Stomach (tissue), 9 donors: ENCODE results near the gene TCEANC2. TPM values are rescaled to one million over a fixed set of nuclear protein-coding genes. Genes with fewer than 3 reads are reported as not detected.
"Not testable (repeated sequence)": the region's sequence is repeated elsewhere in the genome, so short reads cannot be mapped to it uniquely, and the experiment has no call there.

ENCODE experiments used
- DNase-seq, 2 donors: peaks; one replicate each; pipeline versions ENCODE4 v3.0.0 to v3.0.0-alpha.2; 2013 to 2019
- H3K27ac ChIP-seq, 5 donors: fragments of 200-600 bp in 4 of 5; sonication (generic) in 4 of 5; one replicate each; pipeline ENCODE4 v1.5.1; 2013 to 2019; ENCODE audit warnings: mild to moderate bottlenecking in 1 of 5, moderate library complexity in 1 of 5
- H3K27me3 ChIP-seq, 3 donors: fragments of 200-600 bp; sonication (generic); one replicate each; pipeline ENCODE4 v1.5.1; 2017 to 2019; ENCODE audit warnings: mixed run types in 1 of 3
- H3K36me3 ChIP-seq, 4 donors: fragments of 200-600 bp; sonication (generic); 1 replicate in 3 of 4; 2 replicates in 1 of 4; pipeline ENCODE4 v1.5.1; 2016 to 2019
- H3K4me1 ChIP-seq, 4 donors: fragments of 200-600 bp; sonication (generic); one replicate each; pipeline ENCODE4 v1.5.1; 2016 to 2019
- H3K4me3 ChIP-seq, 4 donors: fragments of 200-600 bp; sonication (generic) in 3 of 4; one replicate each; pipeline ENCODE4 v1.5.1; 2016 to 2019; ENCODE audit warnings: mild to moderate bottlenecking in 1 of 4
- H3K9me3 ChIP-seq, 4 donors: fragments of 200-600 bp; sonication (generic); one replicate each; pipeline ENCODE4 v1.5.1; 2016 to 2019
- CTCF ChIP-seq, 7 experiments: fragments of 450-650 bp in 4 of 7; fragments of 200-600 bp in 3 of 7; sonication (generic) in 3 of 7; IDR thresholded peaks; one replicate each; pipeline ENCODE4 v1.5.1; 2016 to 2019; ENCODE audit warnings: antibody characterized with exemption in 7 of 7, control low read depth in 2 of 7, mild to moderate bottlenecking in 1 of 7
- EP300 ChIP-seq: sonication (generic); formaldehyde crosslinking; IDR thresholded peaks from one replicate; pipeline ENCODE4 v1.6.1; 2017; ENCODE audit warnings: antibody characterized with exemption
- POLR2A ChIP-seq, 4 donors: fragments of 450-650 bp; IDR thresholded peaks; one replicate each; pipeline ENCODE4 v1.6.1; 2016; ENCODE audit warnings: antibody characterized with exemption in 4 of 4, control low read depth in 2 of 4, mild to moderate bottlenecking in 1 of 4, moderate library complexity in 1 of 4
- POLR2AphosphoS5 ChIP-seq, 3 donors: sonication (generic); formaldehyde crosslinking; IDR thresholded peaks; one replicate each; pipeline ENCODE4 v1.6.1; 2016; ENCODE audit warnings: antibody characterized with exemption in 3 of 3
- WGBS, 5 donors: extraction: QIAGEN DNeasy Blood & Tissue Kit in 3 of 5; methylation state at CpG; one replicate each; pipeline versions ENCODE4 v1.1.5 to v1.1.7; 2013 to 2018; 5-methylcytosine and 5-hydroxymethylcytosine counted together
- intact Hi-C: fragments of 100-400 bp; cut with DNase I; formaldehyde crosslinking; loops from one replicate; pipeline ENCODE4 v1.15.1; 2023; ENCODE audit warnings: low total_unique reads
- polyA plus RNA-seq, 3 donors: library from polyadenylated mRNA; stranded (reverse); fragments of 200-250 nt; gene quantifications; one replicate each; pipeline ENCODE4 v1.2.3, GENCODE V29; 2013
- total RNA-seq, 5 donors: library from RNA; depleted of rRNA; stranded (reverse); fragments of >200 nt; gene quantifications; one replicate each; pipeline versions ENCODE4 v1.1.0 to v1.2.3, GENCODE V29; 2014 to 2016
- donor health status: healthy with polysubstance abuse.
- donor health status: Bipolar disorder and iron deficiency.
- donor health status: healthy.

TCEANC2 gene
- total and polyA plus RNA-seq, 8 donors = 1.8 to 8.8 (median 2.4) TPM

GRCh38 chr1:54103414-54103813, 50.0 kb downstream of the TCEANC2 start:
- H3K27ac ChIP-seq = no peak overlapping the region
- DNase-seq = no peak
- H3K36me3 ChIP-seq = peaks cover 0 to 24% (median 5%) of the 10 kb centered on the region in 4 donors
- H3K27me3 ChIP-seq = no peaks in the 10 kb centered on the region
- no peak overlapping the region for H3K4me3 ChIP-seq
- no peaks in the 10 kb centered on the region for H3K9me3 ChIP-seq
- H3K4me1 ChIP-seq = peaks cover 0 to 19% (median 5%) of the 10 kb centered on the region in 4 donors
- TF ChIP-seq EP300 = no peak
- WGBS, 5 donors = 90 to 95% (median 93%) methylated on average over 6 of the region's 6 CpGs
- intact Hi-C loops = no loop called here

GRCh38 chr1:54104613-54105012, 51.2 kb downstream of the TCEANC2 start:
- H3K27me3 ChIP-seq, H3K9me3 ChIP-seq, intact Hi-C loops, H3K4me3 ChIP-seq, DNase-seq, H3K27ac ChIP-seq: not testable (repeated sequence)
- WGBS, 5 donors = 91 to 96% (median 94%) methylated on average over 9 of the region's 9 CpGs
- Histone ChIP-seq H3K36me3 (peaks cover 0 to 24% (median 5%) of the 10 kb centered on the region in 4 donors), H3K4me1 (peaks cover 0 to 19% (median 8%) of the 10 kb centered on the region in 4 donors)

- Histone ChIP-seq H3K9me3 (no peaks in the 10 kb centered on the region), H3K36me3 (peaks cover 0 to 19% (median 5%) of the 10 kb centered on the region in 4 donors), H3K27ac (no peak overlapping the region), H3K4me1 (peaks cover 0 to 20% (median 7%) of the 10 kb centered on the region in 4 donors), H3K4me3 (no peak overlapping the region), H3K27me3 (no peaks in the 10 kb centered on the region)
- no peak for DNase-seq
- 57 to 100% (median 79%) methylated on average over 1 of the region's 1 CpG for WGBS, 5 donors
- TF ChIP-seq CTCF (IDR thresholded peaks at IDR 0.05) (no peak), POLR2AphosphoS5 (IDR thresholded peaks at IDR 0.05) (no peak), POLR2A (IDR thresholded peaks at IDR 0.05) (no peak), EP300 (no peak)
- intact Hi-C loops = no loop called here
Observed at GRCh38 chr1:54105080-54105479, 51.7 kb downstream of the TCEANC2 start.

GRCh38 chr1:54105736-54106269, 52.4 kb downstream of the TCEANC2 start:
- intact Hi-C loops = no loop called here
- no peak for TF ChIP-seq POLR2AphosphoS5 (IDR thresholded peaks at IDR 0.05)
- no peak for TF ChIP-seq EP300
- no peak for TF ChIP-seq CTCF (IDR thresholded peaks at IDR 0.05)
- no peak for TF ChIP-seq POLR2A (IDR thresholded peaks at IDR 0.05)
- no peak overlapping the region for H3K4me3 ChIP-seq
- 73 to 84% (median 80%) methylated on average over 6 of the region's 6 CpGs for WGBS, 5 donors
- peaks cover 0 to 13% (median 4%) of the 10 kb centered on the region in 4 donors for H3K4me1 ChIP-seq
- H3K27ac ChIP-seq = no peak overlapping the region
- no peak for DNase-seq
- H3K36me3 ChIP-seq = peaks cover 0 to 18% (median 5%) of the 10 kb centered on the region in 4 donors
- no peaks in the 10 kb centered on the region for H3K27me3 ChIP-seq
- H3K9me3 ChIP-seq = no peaks in the 10 kb centered on the region

GRCh38 chr1:54107131-54107530, 53.7 kb downstream of the TCEANC2 start:
- intact Hi-C loops = no loop called here
- WGBS, 5 donors = 71 to 88% (median 83%) methylated on average over 2 of the region's 2 CpGs
- no peak for DNase-seq
- H3K36me3 ChIP-seq = peaks cover 0 to 11% (median 2%) of the 10 kb centered on the region in 4 donors
- H3K27ac ChIP-seq = no peak overlapping the region
- no peaks in the 10 kb centered on the region for H3K27me3 ChIP-seq
- peaks cover 0 to 12% (median 4%) of the 10 kb centered on the region in 4 donors for H3K4me1 ChIP-seq
- no peaks in the 10 kb centered on the region for H3K9me3 ChIP-seq
- TF ChIP-seq CTCF (IDR thresholded peaks at IDR 0.05) (no peak), POLR2A (IDR thresholded peaks at IDR 0.05) (no peak), POLR2AphosphoS5 (IDR thresholded peaks at IDR 0.05) (no peak), EP300 (no peak)
- no peak overlapping the region for H3K4me3 ChIP-seq
